Hematopoietic multipotent progenitor cell (in vitro differentiated cells): ENCODE measurements around the gene IL31RA. TPM values are rescaled to one million over a fixed set of nuclear protein-coding genes. Genes with fewer than 3 reads are reported as not detected.

ENCODE experiments used
- DNase-seq, 3 donors: peaks; one replicate each; pipeline ENCODE4 v3.0.0-alpha.2; 2011 to 2015; ENCODE audit warnings: low read depth in 2 of 3, low spot score in 2 of 3
- total RNA-seq: library from RNA; depleted of rRNA; stranded (reverse); fragments of >200 nt; gene quantifications from one replicate; pipeline ENCODE4 v1.2.3, GENCODE V29; 2012

Gene IL31RA
- total RNA-seq, 1 donor: not detected

DNA sequence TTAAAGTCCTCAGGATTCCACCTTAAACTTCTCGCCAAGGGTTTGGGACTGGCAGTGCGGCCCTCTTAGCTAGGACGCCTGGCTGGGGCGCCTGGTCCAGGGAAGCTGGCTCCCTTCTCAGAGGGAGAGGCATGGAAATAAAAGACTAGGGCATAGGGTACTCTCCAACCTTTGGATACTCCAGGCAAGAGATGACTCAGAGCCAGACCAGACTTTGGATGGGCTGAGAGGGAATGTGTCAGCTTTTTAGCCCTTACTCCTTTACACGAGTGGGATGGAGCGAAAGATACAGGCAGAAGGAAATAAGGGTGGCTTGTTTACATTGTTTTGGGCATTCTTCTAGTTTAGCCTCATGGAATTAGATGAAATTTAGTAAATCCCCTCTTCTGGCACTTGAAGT is 48.2 kb downstream of the IL31RA start:
- DNase-seq: no peak

DNA sequence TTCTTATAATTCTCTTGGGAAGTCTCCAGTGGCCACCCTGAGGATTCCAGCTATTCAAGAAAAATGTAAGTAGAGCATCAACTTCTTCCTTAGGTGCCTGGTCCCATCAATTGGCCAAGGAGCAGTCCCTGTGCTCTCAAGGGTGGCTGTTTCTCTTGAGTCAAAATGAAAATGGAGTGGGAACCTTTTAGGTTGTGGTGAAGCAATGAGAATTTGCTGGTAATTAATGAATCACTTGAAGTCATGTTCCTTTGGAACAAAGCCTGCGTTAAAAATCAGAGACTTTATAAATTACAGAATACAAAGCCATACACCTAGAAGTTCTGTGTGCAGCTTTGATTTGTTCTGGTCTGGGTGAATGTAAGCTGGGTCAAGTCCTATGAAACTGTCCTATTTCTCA is 48.9 kb downstream of the IL31RA start:
- no peak for DNase-seq

DNA sequence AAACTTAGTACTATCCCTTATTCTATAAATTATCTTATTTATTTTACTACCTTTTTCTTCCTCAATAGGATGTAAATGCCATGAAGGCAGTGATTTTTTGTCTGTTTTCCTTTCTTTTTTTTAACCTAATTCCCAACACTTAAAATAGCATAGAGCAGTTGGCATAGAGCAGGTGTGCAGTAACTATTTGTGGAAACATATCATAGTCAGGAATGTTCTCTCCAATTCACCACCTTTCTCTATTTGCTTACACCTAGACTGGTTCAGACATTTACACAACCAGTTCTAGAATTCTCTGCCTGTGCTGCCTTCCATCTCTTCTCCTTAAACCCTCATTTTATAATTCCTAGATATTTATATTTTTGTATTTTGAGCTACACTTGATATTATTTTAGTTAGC is 49.6 kb downstream of the IL31RA start:
- no peak for DNase-seq

GRCh38 chr5:55902696-55903095 is 51.5 kb downstream of the IL31RA start:
- no peak for DNase-seq

GRCh38 chr5:55903121-55903701 is 52.1 kb downstream of the IL31RA start:
- peak; percentile 16 to 89 (median 84) for DNase-seq

GRCh38 chr5:55904152-55904551 is 53.0 kb downstream of the IL31RA start:
- DNase-seq: no peak

DNA sequence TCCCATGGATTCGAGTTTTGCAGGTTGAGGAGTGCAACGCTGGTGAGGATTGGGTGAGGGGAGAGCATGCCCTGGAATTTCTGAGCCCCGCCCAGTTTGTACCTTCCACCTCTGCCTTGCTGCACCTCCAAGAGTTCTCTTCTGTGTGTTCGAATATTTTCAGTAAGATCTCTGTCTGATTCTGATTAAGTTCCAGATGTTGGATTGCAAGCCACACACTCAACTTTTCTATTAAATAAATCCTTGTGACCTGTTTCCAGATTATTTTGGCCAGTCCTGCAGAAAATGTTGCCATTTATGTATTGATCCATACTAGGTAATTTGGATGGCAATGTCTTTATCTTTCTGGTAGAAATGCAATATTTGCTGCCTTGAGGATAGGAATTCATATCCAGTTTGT is 54.1 kb downstream of the IL31RA start:
- DNase-seq: no peak

GRCh38 chr5:55907927-55908326 is 56.8 kb downstream of the IL31RA start:
- no peak for DNase-seq

DNA sequence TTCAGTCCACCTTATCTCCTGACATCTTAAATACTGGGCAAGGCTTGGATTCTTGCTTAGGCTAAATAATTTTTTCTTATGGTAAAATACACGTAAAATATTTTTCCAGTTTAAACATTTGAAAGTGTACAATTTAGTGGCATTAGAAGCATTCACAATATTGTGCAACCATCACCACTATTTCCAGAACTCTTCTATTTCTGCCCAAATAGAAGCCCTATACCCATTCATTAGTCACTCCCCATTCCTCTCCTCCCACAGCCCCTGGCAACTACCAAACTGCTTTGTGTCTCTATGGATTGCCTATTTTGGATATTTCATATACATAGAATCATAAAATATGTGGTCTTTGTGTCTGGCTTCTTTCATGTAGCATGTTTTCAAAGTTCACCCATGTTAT is 57.6 kb downstream of the IL31RA start:
- DNase-seq: no peak

GRCh38 chr5:55911784-55912653 is 60.9 kb downstream of the IL31RA start:
- no peak for DNase-seq

GRCh38 chr5:55913466-55914413 is 62.6 kb downstream of the IL31RA start:
- no peak for DNase-seq

GRCh38 chr5:55914971-55915370 is 63.8 kb downstream of the IL31RA start:
- no peak for DNase-seq

- DNase-seq: no peak
Measured at GRCh38 chr5:55915783-55916182, 64.6 kb downstream of the IL31RA start.

- DNase-seq: no peak
Measured at GRCh38 chr5:55916986-55917385, 65.8 kb downstream of the IL31RA start.

DNA sequence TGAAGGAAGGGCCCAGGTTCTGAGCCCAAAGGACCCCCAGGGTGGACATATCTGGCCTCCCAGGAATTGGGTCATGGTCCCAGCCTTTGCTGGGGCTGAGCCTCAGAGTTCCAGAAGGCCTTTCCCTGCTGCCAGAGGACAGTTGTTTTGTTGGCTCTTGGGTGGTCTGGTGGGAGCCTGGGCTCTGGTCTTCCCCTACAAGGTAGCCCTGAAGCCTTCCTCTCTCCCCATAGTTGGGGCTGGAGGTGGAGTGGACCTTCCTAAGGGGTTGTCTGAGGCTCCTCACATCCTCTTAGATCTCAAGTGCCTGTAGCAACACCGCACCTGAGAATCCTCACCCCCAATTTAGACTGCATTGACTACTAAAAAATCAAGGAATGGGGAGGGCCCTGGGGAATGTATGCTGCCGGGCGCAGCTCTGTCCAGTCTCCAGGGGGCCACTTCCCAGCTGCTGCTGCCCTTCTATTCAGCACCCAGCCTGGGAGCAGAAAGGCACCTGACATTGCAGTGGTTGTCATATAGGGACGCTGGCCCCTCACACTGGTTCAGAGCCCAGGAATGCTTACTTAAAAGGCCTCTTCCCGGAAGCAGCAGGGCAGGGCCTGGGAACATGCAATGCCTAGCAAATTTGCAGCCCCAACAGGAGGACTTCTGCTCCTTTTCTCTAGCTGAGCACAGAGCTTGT is 66.4 kb downstream of the IL31RA start:
- DNase-seq: no peak

- no peak for DNase-seq
Measured at GRCh38 chr5:55918087-55919035, 67.2 kb downstream of the IL31RA start.

DNA sequence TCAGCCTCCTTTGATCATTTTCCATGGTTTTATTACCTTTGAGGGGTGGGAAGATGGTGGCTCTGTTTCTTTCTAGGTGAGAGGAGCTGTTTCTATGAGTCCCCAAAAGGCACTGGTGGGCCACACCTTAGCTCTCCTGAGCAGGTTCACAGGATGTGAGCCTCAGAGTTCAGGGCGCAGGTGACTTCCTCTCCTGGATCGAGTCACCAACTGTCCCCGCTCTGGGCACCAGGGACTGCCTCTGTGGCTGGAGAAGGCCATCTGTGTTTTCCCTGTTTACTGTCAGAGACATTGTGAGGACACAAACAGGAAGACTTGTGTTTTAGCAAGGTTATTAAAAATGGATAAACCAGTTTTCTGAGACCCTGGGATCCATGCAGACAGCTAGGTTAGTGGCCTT is 68.5 kb downstream of the IL31RA start:
- no peak for DNase-seq

DNA sequence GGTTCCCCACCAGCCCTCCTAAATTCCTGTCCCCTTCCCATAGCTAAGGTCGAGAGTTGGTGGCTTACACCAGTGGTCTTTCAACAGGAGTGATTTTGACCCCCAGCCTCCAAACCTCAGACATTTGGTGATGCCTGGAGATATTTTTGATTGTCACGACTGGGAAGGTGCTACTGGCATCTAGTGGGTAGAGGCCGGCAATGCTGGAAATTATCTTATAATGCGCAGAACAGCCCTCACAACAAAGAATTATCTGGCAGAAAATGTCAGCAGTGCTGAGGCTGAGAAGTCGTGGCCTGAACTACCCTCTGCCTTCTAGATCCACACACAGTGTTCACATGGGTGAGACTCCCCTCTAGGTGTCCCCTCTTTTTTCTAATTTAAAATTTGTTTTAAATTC is 69.6 kb downstream of the IL31RA start:
- DNase-seq: no peak

GRCh38 chr5:55921617-55922016 is 70.5 kb downstream of the IL31RA start:
- DNase-seq: no peak
